GM18909 (cell line): ENCODE measurements around the gene GPD2.

Experiments
- ATAC-seq: cut with Tn5 transposase; IDR thresholded peaks from one replicate; pipeline ENCODE4 v1.9.1; 2021; ENCODE audit warnings: mild to moderate bottlenecking; ENCODE audit not compliant: unreplicated experiment, poor library complexity

GPD2 gene

GRCh38 chr2:156434461-156435291 lies 1.5 kb upstream of the GPD2 start:
- no peak for ATAC-seq

- peak; percentile 2 for ATAC-seq
Observed at GRCh38 chr2:156435396-156435717, 822 bp upstream of the GPD2 start.

- ATAC-seq = peak; percentile 54
Observed at GRCh38 chr2:156436497-156437085, 412 bp downstream of the GPD2 start.

- peak; percentile 17 for ATAC-seq
Observed at GRCh38 chr2:156437272-156437930, 1.2 kb downstream of the GPD2 start.

GRCh38 chr2:156437931-156438410 lies 1.8 kb downstream of the GPD2 start:
- no peak for ATAC-seq

- ATAC-seq = no peak
Observed at GRCh38 chr2:156443089-156443488, 6.9 kb downstream of the GPD2 start.

- peak; percentile 81 for ATAC-seq
Observed at GRCh38 chr2:156445296-156446220, 9.4 kb downstream of the GPD2 start.

GRCh38 chr2:156447761-156448160 lies 11.6 kb downstream of the GPD2 start:
- no peak for ATAC-seq

GRCh38 chr2:156448766-156449165 lies 12.6 kb downstream of the GPD2 start:
- no peak for ATAC-seq

GRCh38 chr2:156452971-156453370 lies 16.8 kb downstream of the GPD2 start:
- no peak for ATAC-seq

- ATAC-seq = peak; percentile 53
Observed at GRCh38 chr2:156455361-156455975, 19.3 kb downstream of the GPD2 start.

GRCh38 chr2:156456616-156457015 lies 20.4 kb downstream of the GPD2 start:
- peak; percentile 82 for ATAC-seq

- ATAC-seq = no peak
Observed at GRCh38 chr2:156457523-156458517, 21.6 kb downstream of the GPD2 start.

GRCh38 chr2:156459720-156460119 lies 23.5 kb downstream of the GPD2 start:
- ATAC-seq = no peak

- no peak for ATAC-seq
Observed at GRCh38 chr2:156464106-156464505, 27.9 kb downstream of the GPD2 start.

- no peak for ATAC-seq
Observed at GRCh38 chr2:156465573-156465972, 29.4 kb downstream of the GPD2 start.

- no peak for ATAC-seq
Observed at GRCh38 chr2:156466739-156467405, 30.7 kb downstream of the GPD2 start.

- ATAC-seq = peak; percentile 35
Observed at GRCh38 chr2:156470975-156471583, 34.9 kb downstream of the GPD2 start.
